ENCODE data around the gene ADGRV1.
"Not testable (repeated sequence)": the region's sequence is repeated elsewhere in the genome, so short reads cannot be mapped to it uniquely, and the experiment has no call there.

The ADGRV1 gene

GRCh38 chr5:90654215-90654614, 95.6 kb downstream of the ADGRV1 start:
- DNase-seq: no peak

DNA sequence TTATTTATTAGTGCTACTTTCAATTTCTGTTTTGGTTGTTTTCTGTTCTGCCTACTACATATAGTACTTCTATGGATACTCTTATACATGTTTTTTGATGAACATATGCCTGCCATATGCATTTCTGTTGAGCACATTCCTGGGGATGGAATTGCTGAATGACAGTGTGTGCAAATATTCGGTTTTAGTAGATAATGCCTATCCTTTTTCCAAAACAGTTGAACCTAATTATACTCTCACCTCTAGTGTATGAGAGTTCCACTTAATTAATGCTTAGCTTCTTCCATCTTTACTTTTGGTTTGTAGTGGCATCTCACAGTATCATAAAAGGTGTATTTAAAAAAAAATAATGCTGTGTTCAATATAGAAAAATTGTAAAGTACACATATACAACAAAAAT, 96.8 kb downstream of the ADGRV1 start:
- DNase-seq: no peak

DNA sequence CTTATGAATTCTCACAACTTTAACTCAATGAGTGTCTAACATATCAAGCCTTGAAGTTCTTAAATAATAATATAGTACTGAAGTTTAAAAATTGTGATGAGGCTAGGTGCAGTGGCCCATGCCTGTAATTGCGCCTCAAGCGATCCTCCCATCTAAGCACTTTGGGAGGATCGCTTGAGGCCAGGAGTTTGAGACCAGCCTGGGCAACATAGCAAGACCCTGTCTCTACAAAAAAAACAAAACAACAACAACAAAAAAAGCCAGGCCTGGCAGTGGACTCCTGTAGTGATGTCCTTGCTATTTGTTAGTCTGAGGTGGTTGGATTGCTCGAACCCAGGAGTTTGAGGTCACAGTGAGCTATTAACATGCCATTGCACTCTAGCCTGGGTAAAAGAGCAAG, 98.4 kb downstream of the ADGRV1 start:
- DNase-seq: no peak

DNA sequence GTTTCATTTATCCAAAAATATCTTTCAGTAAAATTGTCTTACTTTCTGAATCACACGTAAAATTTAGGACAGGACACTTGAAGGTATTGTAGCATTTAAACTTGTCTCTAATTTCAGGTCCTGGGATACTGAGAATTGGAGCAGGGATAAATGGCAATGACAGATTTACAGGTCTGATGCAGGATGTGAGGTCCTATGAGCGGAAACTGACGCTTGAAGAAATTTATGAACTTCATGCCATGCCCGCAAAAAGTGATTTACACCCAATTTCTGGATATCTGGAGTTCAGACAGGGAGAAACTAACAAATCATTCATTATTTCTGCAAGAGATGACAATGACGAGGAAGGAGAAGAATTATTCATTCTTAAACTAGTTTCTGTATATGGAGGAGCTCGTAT, 99.2 kb downstream of the ADGRV1 start:
- no peak for DNase-seq

DNA sequence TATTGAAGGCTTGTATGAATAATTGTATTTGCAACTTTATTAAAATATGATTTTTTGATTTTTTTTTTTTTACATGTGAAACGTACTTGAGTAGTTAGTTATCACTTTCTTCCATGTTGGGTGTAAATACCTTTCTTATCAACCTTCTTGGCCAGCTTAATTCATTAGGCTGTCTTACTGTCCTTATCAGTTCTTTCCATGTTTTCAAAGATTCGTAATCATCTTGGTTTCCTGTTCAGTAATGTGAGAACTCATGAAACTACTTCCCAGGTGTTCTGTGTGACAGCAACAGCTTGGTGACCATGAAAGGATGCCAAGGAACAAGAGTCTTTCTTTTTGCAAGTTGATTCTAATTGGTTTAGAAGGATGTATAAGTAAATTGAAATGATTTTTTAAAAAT, 100.0 kb downstream of the ADGRV1 start:
- no peak for DNase-seq

GRCh38 chr5:90668079-90668565, 109.5 kb downstream of the ADGRV1 start:
- DNase-seq: not testable (repeated sequence)

DNA sequence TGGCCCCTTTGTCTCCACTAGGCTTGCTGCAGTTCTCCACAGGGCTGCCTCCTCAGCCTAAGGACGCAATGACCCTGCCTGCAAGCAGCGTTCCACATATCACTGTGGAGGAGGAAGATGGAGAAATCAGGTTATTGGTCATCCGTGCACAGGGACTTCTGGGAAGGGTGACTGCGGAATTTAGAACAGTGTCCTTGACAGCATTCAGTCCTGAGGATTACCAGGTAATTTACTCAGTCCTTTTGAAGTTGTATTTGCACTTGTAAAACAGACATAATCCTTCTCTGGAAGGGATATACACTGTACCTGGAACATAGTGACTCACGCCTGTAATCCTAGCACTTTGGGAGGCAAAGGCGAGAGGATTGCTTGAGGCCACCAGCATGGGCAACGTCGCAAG, 116.6 kb downstream of the ADGRV1 start:
- DNase-seq: no peak

- DNase-seq: no peak
These were observed 122.4 kb downstream of the ADGRV1 start for GRCh38 chr5:90680921-90681563.

DNA sequence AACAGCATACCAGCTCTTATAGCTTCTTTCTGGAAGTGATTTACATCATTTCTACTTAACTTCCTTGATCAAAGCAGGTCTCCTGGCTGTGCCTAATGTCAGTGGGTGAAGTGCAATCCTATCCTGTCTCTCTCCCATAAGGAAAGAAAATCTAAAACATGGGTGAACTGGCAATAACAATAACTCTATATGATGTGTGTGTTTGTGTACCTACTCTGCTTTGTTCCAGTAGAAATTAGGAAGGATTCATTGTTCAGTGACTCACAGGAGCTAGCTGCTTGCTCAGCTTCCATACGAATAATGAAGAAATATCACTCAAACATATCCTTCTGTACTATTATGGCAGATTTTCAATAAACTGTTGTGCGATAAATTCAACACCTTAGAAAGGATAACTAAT, 123.7 kb downstream of the ADGRV1 start:
- no peak for DNase-seq

GRCh38 chr5:90685425-90686022, 126.9 kb downstream of the ADGRV1 start:
- no peak for DNase-seq

GRCh38 chr5:90686363-90686762, 127.8 kb downstream of the ADGRV1 start:
- not testable (repeated sequence) for DNase-seq

DNA sequence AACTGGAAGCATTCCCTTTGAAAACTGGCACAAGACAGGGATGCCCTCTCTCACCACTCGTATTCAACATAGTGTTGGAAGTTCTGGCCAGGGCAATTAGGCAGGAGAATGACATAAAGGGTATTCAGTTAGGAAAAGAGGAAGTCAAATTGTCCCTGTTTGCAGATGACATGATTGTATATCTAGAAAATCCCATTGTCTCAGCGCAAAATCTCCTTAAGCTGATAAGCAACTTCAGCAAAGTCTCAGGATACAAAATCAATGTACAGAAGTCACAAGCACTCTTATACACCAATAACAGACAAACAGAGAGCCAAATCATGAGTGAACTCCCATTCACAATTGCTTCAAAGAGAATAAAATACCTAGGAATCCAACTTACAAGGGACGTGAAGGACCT, 128.9 kb downstream of the ADGRV1 start:
- not testable (repeated sequence) for DNase-seq

DNA sequence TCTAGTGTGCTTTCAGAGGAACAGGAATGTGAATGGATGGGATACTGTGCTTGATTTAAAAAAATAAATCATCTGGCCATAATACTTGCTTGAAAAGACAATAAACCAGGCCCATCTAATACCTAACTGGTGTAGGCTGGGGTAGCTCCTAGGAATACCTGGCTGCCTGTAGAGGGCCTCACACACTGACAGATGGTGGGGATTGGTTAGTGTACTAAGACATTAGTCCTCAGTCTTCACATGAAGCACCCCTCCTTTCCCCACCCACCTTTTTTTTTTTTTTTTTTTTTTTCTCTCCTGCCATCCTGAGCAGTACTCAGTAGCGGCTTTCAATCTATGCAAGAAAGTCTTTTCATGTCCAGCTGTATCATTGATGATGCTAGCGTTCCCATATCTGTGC, 130.5 kb downstream of the ADGRV1 start:
- no peak for DNase-seq

DNA sequence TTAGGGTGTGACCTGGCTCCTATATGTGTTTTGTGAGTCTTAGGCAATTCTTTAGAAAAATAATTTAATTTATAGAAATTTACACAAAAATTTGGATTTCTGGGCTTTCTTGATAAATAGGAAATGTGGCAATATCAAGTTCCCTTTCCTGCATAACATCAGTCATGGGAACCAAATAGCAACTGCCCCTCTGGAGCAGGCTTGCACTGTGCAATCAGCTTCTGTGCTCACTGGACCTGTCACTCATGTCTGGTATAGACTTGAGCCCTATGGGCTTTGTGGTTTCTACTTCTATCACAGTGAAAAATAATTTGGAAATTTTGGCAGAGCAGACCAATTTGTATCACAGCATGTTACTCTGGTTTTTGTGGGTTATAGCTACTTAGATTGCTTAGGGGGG, 131.7 kb downstream of the ADGRV1 start:
- no peak for DNase-seq

GRCh38 chr5:90691533-90691932, 132.9 kb downstream of the ADGRV1 start:
- DNase-seq: no peak

GRCh38 chr5:90696153-90696552, 137.6 kb downstream of the ADGRV1 start:
- no peak for DNase-seq

DNA sequence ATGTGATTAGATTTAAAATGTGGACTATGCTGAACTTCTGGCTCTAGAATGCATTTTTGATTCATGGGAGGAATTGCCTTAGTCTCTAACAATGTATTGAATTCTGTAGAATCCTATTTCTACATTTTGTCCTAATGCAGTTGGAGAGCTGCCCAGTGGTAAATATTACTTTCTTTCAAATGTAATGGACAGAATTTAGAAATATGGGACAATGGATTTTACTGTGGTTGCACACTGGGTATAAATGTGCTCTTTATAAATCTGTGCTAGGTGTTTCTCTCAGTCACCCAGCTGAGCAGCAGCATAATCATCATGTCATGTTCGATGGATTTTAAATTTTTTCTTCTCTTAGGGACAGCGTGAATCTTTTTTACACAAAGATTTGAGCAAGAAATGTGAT, 141.7 kb downstream of the ADGRV1 start:
- DNase-seq: no peak

GRCh38 chr5:90703932-90704331, 145.3 kb downstream of the ADGRV1 start:
- DNase-seq: no peak

DNA sequence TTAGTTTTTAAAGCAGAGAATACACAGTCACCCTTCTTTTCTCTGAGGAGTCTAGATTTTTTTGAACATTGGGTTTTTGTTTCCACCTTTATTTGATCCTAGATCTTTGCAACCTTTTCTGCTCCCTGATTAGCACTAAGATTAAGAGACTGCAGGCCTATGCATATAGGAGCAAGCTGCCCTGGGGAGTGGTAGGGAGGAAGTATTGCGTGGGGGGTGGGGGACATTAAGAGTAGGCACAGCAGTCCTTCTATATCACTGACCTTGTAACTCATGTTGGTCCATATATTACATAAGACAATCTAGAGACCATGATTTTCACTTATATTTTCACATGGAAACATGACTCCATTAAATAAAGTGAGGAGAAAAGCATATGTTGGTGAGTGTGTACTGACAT, 149.1 kb downstream of the ADGRV1 start:
- DNase-seq: no peak

DNA sequence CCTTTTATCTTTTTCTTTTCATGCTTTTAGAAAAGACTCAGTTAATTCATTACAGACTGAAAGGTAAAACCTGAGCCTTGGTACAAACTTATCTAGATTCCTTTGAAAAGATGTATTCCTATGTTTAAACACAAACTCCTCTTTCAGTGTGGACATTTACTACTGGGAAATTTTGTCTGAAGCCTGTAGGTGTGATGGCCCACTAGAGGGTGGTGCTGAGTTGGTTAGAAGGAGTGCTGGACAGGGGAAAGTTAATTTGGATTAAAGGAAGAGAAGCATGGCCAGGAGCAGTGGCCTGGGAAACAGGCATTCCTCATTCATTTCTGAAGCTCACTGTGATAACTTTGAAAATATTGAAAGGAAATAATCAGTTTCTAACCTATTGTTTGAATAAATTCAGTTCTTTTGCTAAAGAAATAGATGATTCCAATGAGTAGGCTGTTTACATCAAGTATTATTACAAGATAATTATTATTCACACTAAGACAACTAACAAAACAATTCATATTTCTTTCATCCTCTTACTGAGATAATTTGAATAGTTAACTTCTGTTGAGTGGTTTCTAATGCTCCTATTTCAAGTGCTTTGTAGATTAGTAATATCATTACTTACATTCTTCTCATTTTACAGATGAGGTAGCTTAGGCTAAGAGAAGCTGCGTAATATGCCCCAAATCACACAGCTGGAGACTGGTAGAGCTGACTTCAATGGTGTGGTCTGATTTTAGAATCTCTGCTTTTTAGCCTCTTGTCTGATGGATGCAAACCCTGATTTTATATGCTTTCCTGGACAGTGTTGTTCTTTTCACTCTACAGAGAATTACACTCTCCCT, 150.9 kb downstream of the ADGRV1 start:
- DNase-seq: peak; percentile 27

- no peak for DNase-seq
These were observed 159.8 kb downstream of the ADGRV1 start for GRCh38 chr5:90718387-90718786.

DNA sequence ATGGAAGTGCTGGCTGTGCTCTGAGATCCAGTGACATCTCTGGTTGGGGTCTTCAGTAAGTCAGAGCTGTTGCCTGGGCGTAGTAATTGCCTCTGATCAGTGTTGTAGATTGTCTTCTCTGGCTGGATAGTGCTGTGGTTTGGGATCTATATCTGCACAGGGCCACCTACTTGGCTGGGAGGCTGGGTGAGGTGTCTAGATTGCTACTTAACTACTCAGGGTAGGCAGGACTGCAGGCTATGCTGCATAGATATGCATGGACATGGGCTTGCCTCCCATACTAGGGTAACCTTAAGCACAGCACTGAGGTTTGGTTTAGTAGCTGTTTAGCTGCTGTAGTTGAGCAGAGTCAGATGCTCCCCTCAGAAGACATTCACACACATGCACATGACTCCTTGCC, 181.0 kb downstream of the ADGRV1 start:
- DNase-seq: no peak

DNA sequence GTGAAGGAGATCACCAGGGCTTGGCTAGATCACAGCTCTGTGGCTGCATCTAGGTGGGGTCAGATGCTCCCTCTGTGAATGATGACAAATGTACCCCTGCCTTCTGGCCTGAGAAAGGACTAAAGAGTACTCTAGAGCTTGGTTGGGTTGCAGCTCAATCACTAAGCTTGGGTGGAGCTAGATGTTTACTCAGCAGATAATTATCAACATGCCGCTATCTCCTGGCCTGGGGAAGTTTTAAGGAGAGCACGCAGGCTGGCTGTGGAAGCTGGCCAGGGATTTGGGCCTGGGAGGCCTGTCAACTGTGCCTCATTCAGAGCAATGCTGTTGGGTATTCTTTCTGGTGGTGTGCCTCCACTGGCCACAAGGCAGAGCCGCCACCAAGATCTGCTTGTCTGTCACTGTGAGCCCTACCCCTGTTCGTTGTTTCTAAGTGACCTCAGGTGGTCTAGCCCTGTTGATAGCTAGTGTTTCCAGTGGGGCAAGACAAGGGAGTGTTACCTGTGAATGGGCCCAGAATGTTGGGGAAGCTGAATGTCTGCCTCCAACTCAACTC, 181.7 kb downstream of the ADGRV1 start:
- DNase-seq: no peak
